ENCODE results near the gene ARHGAP1.

DNA sequence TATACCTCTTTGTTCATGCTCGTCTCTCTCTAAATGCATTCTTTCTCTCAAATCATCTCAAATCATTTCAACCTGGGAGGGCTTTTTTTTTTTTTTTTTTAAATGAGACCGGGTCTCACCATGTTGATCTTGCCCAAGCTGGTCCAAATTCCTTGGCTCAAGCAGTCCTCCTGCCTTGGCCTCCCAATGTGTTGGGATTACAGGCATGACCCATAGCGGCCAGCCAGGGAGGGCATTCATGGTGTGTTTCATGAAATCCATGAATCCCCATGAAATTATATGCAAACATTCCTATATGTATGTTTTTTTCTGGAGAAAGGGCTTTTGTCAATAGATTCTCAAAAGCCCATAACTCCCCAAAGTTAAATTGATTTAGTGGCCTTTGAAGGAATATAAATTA lies 56.9 kb downstream of the ARHGAP1 start:
- TF ChIP-seq POLR2A (IDR thresholded peaks at IDR 0.05; ENCODE audit: low read depth, low read length) = no peak
- TF ChIP-seq TAF1 (IDR thresholded peaks at IDR 0.05; ENCODE audit: low read depth, low read length) = no peak
- TF ChIP-seq POLR2AphosphoS5 (IDR thresholded peaks at IDR 0.05; ENCODE audit: low read depth, low read length) = no peak
- no peak for TF ChIP-seq SPI1 (IDR thresholded peaks at IDR 0.05; ENCODE audit: low read depth, low read length)
- TF ChIP-seq PAX5 (IDR thresholded peaks at IDR 0.05; ENCODE audit: insufficient read depth, low read length, severe bottlenecking) = no peak

All from GM12891 (cell line).